Posterior vena cava (tissue), 2 donors: Measurements from ENCODE around the gene CEP85. TPM values are rescaled to one million over a fixed set of nuclear protein-coding genes. Genes with fewer than 3 reads are reported as not detected.
A peak's percentile ranks its signal among the peaks of the same experiment; 100 is the strongest.

Source experiments
- DNase-seq: peaks from one replicate; pipeline ENCODE4 v3.0.0-alpha.2; 2020; ENCODE audit warnings: low spot score
- intact Hi-C, 2 donors: fragments of 100-400 bp; cut with DNase I; formaldehyde crosslinking; loops; one replicate each; pipeline versions ENCODE4 v1.14.1 to v1.14.2; 2022 to 2023
- total RNA-seq, 2 donors: library from RNA; stranded (reverse); fragmentation: NEBNext Ultra II Directional; extraction: Animal tissue kit (Norgen Biotek cat#: 25700); gene quantifications; one replicate each; pipeline ENCODE4 v1.2.1, GENCODE V29; 2021
- donor health status: DM: yes; HTN: yes; CAD: no.
- donor health status: DM: yes; HTN: yes; CAD: no.

CEP85 gene
- total RNA-seq, 2 donors from 2014 or later = 2.8 to 3.7 TPM

GRCh38 chr1:26275580-26276431 is 41.8 kb downstream of the CEP85 start:
- intact Hi-C loops = loop anchor here in 1 of 2 donors (2.0 kb wide), 1 partner anchor 47 kb away; no protein-coding TSS in a partner anchor
- peak; percentile 94 for DNase-seq

GRCh38 chr1:26276432-26276838 is 42.4 kb downstream of the CEP85 start:
- intact Hi-C loops = no loop called here
- DNase-seq = no peak

- no peak for DNase-seq
- intact Hi-C loops = no loop called here
These were observed 43.3 kb downstream of the CEP85 start for GRCh38 chr1:26277261-26277661.

GRCh38 chr1:26277719-26278118 is 43.7 kb downstream of the CEP85 start:
- DNase-seq = no peak
- intact Hi-C loops = no loop called here

GRCh38 chr1:26278303-26278702 is 44.3 kb downstream of the CEP85 start:
- intact Hi-C loops = no loop called here
- DNase-seq = peak; percentile 93

GRCh38 chr1:26278724-26279455 is 44.9 kb downstream of the CEP85 start:
- no peak for DNase-seq
- intact Hi-C loops = no loop called here

GRCh38 chr1:26279456-26280332 is 45.7 kb downstream of the CEP85 start, which contains the start of gene SH3BGRL3:
Gene SH3BGRL3, plus strand, starts transcription at chr1:26280086. Its CDS starts 70 bp downstream, at chr1:26280156.
- intact Hi-C loops = no loop called here
- peak; percentile 96 for DNase-seq

GRCh38 chr1:26280333-26281042 is 46.5 kb downstream of the CEP85 start:
- intact Hi-C loops = no loop called here
- no peak for DNase-seq

- intact Hi-C loops = no loop called here
- no peak for DNase-seq
These were observed 47.3 kb downstream of the CEP85 start for GRCh38 chr1:26281091-26281958.

- DNase-seq = no peak
- intact Hi-C loops = no loop called here
These were observed 48.0 kb downstream of the CEP85 start for GRCh38 chr1:26281971-26282370.

- intact Hi-C loops = no loop called here
- no peak for DNase-seq
These were observed 48.5 kb downstream of the CEP85 start for GRCh38 chr1:26282401-26282918.

GRCh38 chr1:26283279-26283853 is 49.4 kb downstream of the CEP85 start:
- intact Hi-C loops = no loop called here

GRCh38 chr1:26283871-26284596 is 50.0 kb downstream of the CEP85 start:
- intact Hi-C loops = no loop called here
- DNase-seq = peak; percentile 81

More at GRCh38 chr1:26283279-26283853, 49.4 kb downstream of the CEP85 start:
- DNase-seq = peak; percentile 69

GRCh38 chr1:26284597-26285347 is 50.8 kb downstream of the CEP85 start:
- intact Hi-C loops = loop anchor here in 1 of 2 donors (5.0 kb wide), 1 partner anchor 38 kb away; no protein-coding TSS in a partner anchor

GRCh38 chr1:26285366-26286063 is 51.5 kb downstream of the CEP85 start:
- intact Hi-C loops = loop anchor here in 1 of 2 donors (5.0 kb wide), 1 partner anchor 37 kb away; no protein-coding TSS in a partner anchor
- no peak for DNase-seq

More at GRCh38 chr1:26284597-26285347, 50.8 kb downstream of the CEP85 start:
- peak; percentile 95 for DNase-seq
